Astrocyte (in vitro differentiated cells and primary cell): ENCODE data around the gene STK4. TPM values are rescaled to one million over a fixed set of nuclear protein-coding genes. Genes with fewer than 3 reads are reported as not detected.

ENCODE experiments used
- DNase-seq: peaks from one replicate; pipeline ENCODE4 v3.0.0-alpha.2; 2010; ENCODE audit warnings: low read depth
- FAIRE-seq: peaks from 2 replicates; lab custom pipeline; 2011; peaks lifted over from hg19 to GRCh38; lab: Jason Lieb, UNC
- H2AFZ ChIP-seq: 2 replicates; pipeline ENCODE4 v1.6.0; 2012; ENCODE audit warnings: low read depth, low read length, inconsistent platforms
- H3K27ac ChIP-seq: 2 replicates; pipeline ENCODE4 v1.5.1; 2011; ENCODE audit warnings: low read depth, low read length, inconsistent platforms
- H3K27me3 ChIP-seq: 2 replicates; pipeline ENCODE4 v1.6.0; 2011; ENCODE audit warnings: low read length, inconsistent platforms; ENCODE audit not compliant: insufficient read depth
- H3K36me3 ChIP-seq: 2 replicates; pipeline ENCODE4 v1.5.1; 2011; ENCODE audit warnings: low read length, inconsistent platforms; ENCODE audit not compliant: insufficient read depth
- H3K4me1 ChIP-seq: 2 replicates; pipeline ENCODE4 v1.5.1; 2011; ENCODE audit warnings: low read length, inconsistent platforms; ENCODE audit not compliant: insufficient read depth
- H3K4me2 ChIP-seq: 2 replicates; pipeline ENCODE4 v1.6.0; 2012; ENCODE audit warnings: low read length, inconsistent platforms
- H3K4me3 ChIP-seq: 2 replicates; pipeline ENCODE4 v1.5.1; 2011; ENCODE audit warnings: low read depth, mild to moderate bottlenecking, low read length, inconsistent platforms; ENCODE audit not compliant: insufficient read depth
- H3K79me2 ChIP-seq: 2 replicates; pipeline ENCODE4 v1.6.0; 2012; ENCODE audit warnings: mild to moderate bottlenecking, low read length, inconsistent platforms; ENCODE audit not compliant: insufficient read depth
- H3K9ac ChIP-seq: 2 replicates; pipeline ENCODE4 v1.6.0; 2012; ENCODE audit warnings: mild to moderate bottlenecking, low read length, inconsistent platforms
- H3K9me3 ChIP-seq: 2 replicates; pipeline ENCODE4 v1.5.1; 2012; ENCODE audit warnings: low read depth, mild to moderate bottlenecking, low read length, inconsistent platforms; ENCODE audit not compliant: insufficient read depth
- H4K20me1 ChIP-seq: 2 replicates; pipeline ENCODE4 v1.6.0; 2012; ENCODE audit warnings: low read length, inconsistent platforms; ENCODE audit not compliant: insufficient read depth
- H3K27ac Mint-ChIP-seq: one replicate; pipeline ENCODE4 v1.8.0; 2021; ENCODE audit warnings: mild to moderate bottlenecking, mixed read lengths; ENCODE audit not compliant: unreplicated experiment
- H3K27me3 Mint-ChIP-seq: one replicate; pipeline ENCODE4 v1.8.0; 2021; ENCODE audit warnings: low read depth, mixed read lengths; ENCODE audit not compliant: unreplicated experiment
- H3K36me3 Mint-ChIP-seq: one replicate; pipeline ENCODE4 v1.8.0; 2021; ENCODE audit warnings: low read depth, mixed read lengths; ENCODE audit not compliant: unreplicated experiment
- H3K4me1 Mint-ChIP-seq: one replicate; pipeline ENCODE4 v1.8.0; 2021; ENCODE audit warnings: low read depth, mixed read lengths; ENCODE audit not compliant: unreplicated experiment
- H3K4me3 Mint-ChIP-seq: one replicate; pipeline ENCODE4 v1.8.0; 2021; ENCODE audit warnings: mild to moderate bottlenecking, moderate library complexity, mixed read lengths; ENCODE audit not compliant: unreplicated experiment
- H3K9me3 Mint-ChIP-seq: one replicate; pipeline ENCODE4 v1.8.0; 2021; ENCODE audit warnings: mild to moderate bottlenecking, mixed read lengths; ENCODE audit not compliant: unreplicated experiment
- EZH2 ChIP-seq: IDR thresholded peaks from 2 replicates; pipeline ENCODE4 v1.6.1; 2012; ENCODE audit warnings: mild to moderate bottlenecking, low read length, inconsistent platforms; ENCODE audit not compliant: insufficient read depth
- total RNA-seq: library from RNA; stranded (reverse); gene quantifications from 2 replicates; pipeline ENCODE4 v1.2.1, GENCODE V29; 2021
- TF ChIP-seq, protein P1 (sequence below): IDR thresholded peaks from 2 replicates; pipeline ENCODE4 v1.5.1; 2011; ENCODE audit warnings: low read depth, mild to moderate bottlenecking, inconsistent platforms, low read length, moderate library complexity; ENCODE audit not compliant: insufficient read depth

The STK4 gene
- total RNA-seq, 1 donor from 2014 or later = 41.4 TPM

GRCh38 chr20:45104786-45105185 lies 138.5 kb downstream of the STK4 start:
- H3K4me3 Mint-ChIP-seq = peak overlapping the region; percentile 22
- no peak overlapping the region for H3K9ac ChIP-seq
- no peaks in the 10 kb centered on the region for H3K36me3 Mint-ChIP-seq
- H2AFZ ChIP-seq = no peak overlapping the region
- H3K36me3 ChIP-seq = no peaks in the 10 kb centered on the region
- H3K4me1 Mint-ChIP-seq = peaks cover 12% of the 10 kb centered on the region
- H3K9me3 Mint-ChIP-seq = no peaks in the 10 kb centered on the region
- FAIRE-seq = no peak
- peak overlapping the region; percentile 55 for H3K27ac Mint-ChIP-seq
- H3K4me2 ChIP-seq = peak overlapping the region; percentile 54
- peak; percentile 87 for DNase-seq
- no peak for TF ChIP-seq EZH2
- TF ChIP-seq, protein P1, sequence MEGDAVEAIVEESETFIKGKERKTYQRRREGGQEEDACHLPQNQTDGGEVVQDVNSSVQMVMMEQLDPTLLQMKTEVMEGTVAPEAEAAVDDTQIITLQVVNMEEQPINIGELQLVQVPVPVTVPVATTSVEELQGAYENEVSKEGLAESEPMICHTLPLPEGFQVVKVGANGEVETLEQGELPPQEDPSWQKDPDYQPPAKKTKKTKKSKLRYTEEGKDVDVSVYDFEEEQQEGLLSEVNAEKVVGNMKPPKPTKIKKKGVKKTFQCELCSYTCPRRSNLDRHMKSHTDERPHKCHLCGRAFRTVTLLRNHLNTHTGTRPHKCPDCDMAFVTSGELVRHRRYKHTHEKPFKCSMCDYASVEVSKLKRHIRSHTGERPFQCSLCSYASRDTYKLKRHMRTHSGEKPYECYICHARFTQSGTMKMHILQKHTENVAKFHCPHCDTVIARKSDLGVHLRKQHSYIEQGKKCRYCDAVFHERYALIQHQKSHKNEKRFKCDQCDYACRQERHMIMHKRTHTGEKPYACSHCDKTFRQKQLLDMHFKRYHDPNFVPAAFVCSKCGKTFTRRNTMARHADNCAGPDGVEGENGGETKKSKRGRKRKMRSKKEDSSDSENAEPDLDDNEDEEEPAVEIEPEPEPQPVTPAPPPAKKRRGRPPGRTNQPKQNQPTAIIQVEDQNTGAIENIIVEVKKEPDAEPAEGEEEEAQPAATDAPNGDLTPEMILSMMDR = no peak
- peaks cover 11% of the 10 kb centered on the region for H3K4me1 ChIP-seq
- no peak overlapping the region for H3K4me3 ChIP-seq
- H3K79me2 ChIP-seq = no peaks in the 10 kb centered on the region
- H3K27ac ChIP-seq = peak overlapping the region; percentile 29
- H3K27me3 Mint-ChIP-seq = peaks cover 8% of the 10 kb centered on the region
- no peaks in the 10 kb centered on the region for H4K20me1 ChIP-seq
- no peaks in the 10 kb centered on the region for H3K27me3 ChIP-seq
- H3K9me3 ChIP-seq = no peaks in the 10 kb centered on the region

GRCh38 chr20:45105317-45105716 lies 139.0 kb downstream of the STK4 start:
- Histone ChIP-seq H3K4me2 (peak overlapping the region; percentile 54), H2AFZ (no peak overlapping the region), H4K20me1 (no peaks in the 10 kb centered on the region), H3K27ac (no peak overlapping the region), H3K79me2 (no peaks in the 10 kb centered on the region), H3K9ac (no peak overlapping the region), H3K27me3 (no peaks in the 10 kb centered on the region), H3K9me3 (no peaks in the 10 kb centered on the region), H3K4me1 (peaks cover 11% of the 10 kb centered on the region), H3K4me3 (no peak overlapping the region), H3K36me3 (no peaks in the 10 kb centered on the region)
- no peak for DNase-seq
- Mint-ChIP-seq H3K27me3 (peaks cover 2% of the 10 kb centered on the region), H3K4me1 (peaks cover 12% of the 10 kb centered on the region), H3K9me3 (no peaks in the 10 kb centered on the region), H3K36me3 (no peaks in the 10 kb centered on the region), H3K4me3 (no peak overlapping the region), H3K27ac (no peak overlapping the region)
- TF ChIP-seq, protein P1 = no peak
- TF ChIP-seq EZH2 = no peak
- FAIRE-seq = no peak

DNA sequence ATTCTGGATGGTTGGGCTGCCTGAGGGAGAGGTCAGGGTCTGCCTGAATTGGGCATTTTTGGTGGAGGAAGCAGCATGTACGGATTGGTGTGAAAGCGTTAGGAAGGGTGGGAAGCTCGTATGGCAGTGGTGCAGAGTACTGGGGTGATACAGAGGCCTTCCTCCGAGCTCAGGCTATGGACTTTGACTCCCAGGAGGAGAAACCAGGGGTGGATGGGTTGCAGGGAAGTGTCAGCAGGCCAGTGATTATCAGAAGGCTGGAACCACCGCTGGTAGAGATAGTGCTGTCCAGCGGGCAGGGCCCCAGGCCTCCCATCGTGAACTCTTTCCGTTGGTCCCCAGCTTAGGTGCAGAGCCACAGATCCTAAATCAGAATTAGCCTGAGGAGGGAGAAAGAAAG lies 143.3 kb downstream of the STK4 start:
- Mint-ChIP-seq H3K4me3 (no peak overlapping the region), H3K36me3 (no peaks in the 10 kb centered on the region), H3K27me3 (peaks cover 9% of the 10 kb centered on the region), H3K27ac (no peak overlapping the region), H3K4me1 (peaks cover 5% of the 10 kb centered on the region), H3K9me3 (no peaks in the 10 kb centered on the region)
- no peak overlapping the region for H3K4me2 ChIP-seq
- H3K9me3 ChIP-seq = no peaks in the 10 kb centered on the region
- peaks cover 5% of the 10 kb centered on the region for H3K4me1 ChIP-seq
- H3K4me3 ChIP-seq = no peak overlapping the region
- no peaks in the 10 kb centered on the region for H3K79me2 ChIP-seq
- H3K9ac ChIP-seq = no peak overlapping the region
- FAIRE-seq (no peak), DNase-seq (no peak)
- no peak overlapping the region for H3K27ac ChIP-seq
- no peak overlapping the region for H2AFZ ChIP-seq
- TF ChIP-seq, protein P1 = no peak
- TF ChIP-seq EZH2 = no peak
- H3K27me3 ChIP-seq = peaks cover 13% of the 10 kb centered on the region
- H3K36me3 ChIP-seq = no peaks in the 10 kb centered on the region
- H4K20me1 ChIP-seq = no peaks in the 10 kb centered on the region
